Measurements from ENCODE around the gene CLEC4A. TPM values are rescaled to one million over a fixed set of nuclear protein-coding genes. Genes with fewer than 3 reads are reported as not detected.
A peak's percentile ranks its signal among the peaks of the same experiment; 100 is the strongest.
"Not testable (repeated sequence)": the region's sequence is repeated elsewhere in the genome, so short reads cannot be mapped to it uniquely, and the experiment has no call there.

Gene CLEC4A
- total and polyA plus RNA-seq, 2 experiments from 2014 or later = 0.48 TPM; not detected in 1

- TF ChIP-seq CREB1 (CRISPR knock-in tag; IDR thresholded peaks at IDR 0.05; ENCODE audit: low read depth) (no peak), EZH2 (IDR thresholded peaks at IDR 0.05; ENCODE audit: low read depth, unreplicated experiment) (no peak), JUNB (IDR thresholded peaks at IDR 0.05; ENCODE audit: unreplicated experiment) (no peak), ETS1 (IDR thresholded peaks at IDR 0.05) (no peak), CTCF (conservative IDR thresholded peaks at IDR 0.05; ENCODE audit: low read depth in 2 of 2) (no peak), EZH2phosphoT487 (IDR thresholded peaks at IDR 0.05; ENCODE audit: unreplicated experiment) (no peak)
- Histone ChIP-seq H3K4me1 (ENCODE audit: insufficient read depth) (peaks cover 12% of the 10 kb centered on the region; the same call in 1 of the 2 replicates), H2AFZ (no peak overlapping the region), H4K20me1 (replicated peaks; ENCODE audit: insufficient read depth) (no peaks in the 10 kb centered on the region), H3K4me2 (no peak overlapping the region), H3K9me2 (ENCODE audit: insufficient read depth) (no peaks in the 10 kb centered on the region), H3K27ac (ENCODE audit: low read depth) (no peak overlapping the region), H3K27me3 (ENCODE audit: insufficient read depth) (no peaks in the 10 kb centered on the region), H3K36me3 (ENCODE audit: insufficient read depth) (no peaks in the 10 kb centered on the region), H3F3A (replicated peaks; ENCODE audit: low read depth) (no peaks in the 10 kb centered on the region), H3K4me3 (no peak overlapping the region), H3K79me2 (replicated peaks; ENCODE audit: insufficient read depth) (no peaks in the 10 kb centered on the region)
- Mint-ChIP-seq H3K27ac (no peak overlapping the region), H3K4me3 (no peak overlapping the region), H3K27me3 (ENCODE audit: insufficient read depth, low read depth, poor library complexity) (peaks cover 2% of the 10 kb centered on the region), H3K36me3 (ENCODE audit: low read depth) (no peaks in the 10 kb centered on the region), H3K9me3 (no peaks in the 10 kb centered on the region), H3K4me1 (peaks cover 13% of the 10 kb centered on the region)
- peak; percentile 48 for ATAC-seq
- no peak for DNase-seq (ENCODE audit: low spot score)
These were observed 34.2 kb downstream of the CLEC4A start for GRCh38 chr12:8157484-8158198.

GRCh38 chr12:8172911-8173310 is 49.5 kb downstream of the CLEC4A start:
- H3K27me3 Mint-ChIP-seq (ENCODE audit: insufficient read depth, low read depth, poor library complexity); H2AFZ ChIP-seq; H3K36me3 ChIP-seq (ENCODE audit: insufficient read depth); H3K4me3 Mint-ChIP-seq; H3K4me1 ChIP-seq (ENCODE audit: insufficient read depth); DNase-seq (ENCODE audit: low spot score); H3K27ac Mint-ChIP-seq; H3K4me2 ChIP-seq; H3K9me3 Mint-ChIP-seq; H3K27me3 ChIP-seq (ENCODE audit: insufficient read depth); H3K79me2 ChIP-seq (replicated peaks; ENCODE audit: insufficient read depth); H3F3A ChIP-seq (replicated peaks; ENCODE audit: low read depth); H3K9me2 ChIP-seq (ENCODE audit: insufficient read depth); H3K4me3 ChIP-seq; H3K36me3 Mint-ChIP-seq (ENCODE audit: low read depth); ATAC-seq; H3K4me1 Mint-ChIP-seq; H3K27ac ChIP-seq (ENCODE audit: low read depth); H4K20me1 ChIP-seq (replicated peaks; ENCODE audit: insufficient read depth): not testable (repeated sequence)

Measured in GM23338 (cell line).